ENCODE results near the gene PTCH2. TPM values are rescaled to one million over a fixed set of nuclear protein-coding genes. Genes with fewer than 3 reads are reported as not detected.

The PTCH2 gene
- total RNA-seq, 2 experiments from 2014 or later, result 1.2 TPM

DNA sequence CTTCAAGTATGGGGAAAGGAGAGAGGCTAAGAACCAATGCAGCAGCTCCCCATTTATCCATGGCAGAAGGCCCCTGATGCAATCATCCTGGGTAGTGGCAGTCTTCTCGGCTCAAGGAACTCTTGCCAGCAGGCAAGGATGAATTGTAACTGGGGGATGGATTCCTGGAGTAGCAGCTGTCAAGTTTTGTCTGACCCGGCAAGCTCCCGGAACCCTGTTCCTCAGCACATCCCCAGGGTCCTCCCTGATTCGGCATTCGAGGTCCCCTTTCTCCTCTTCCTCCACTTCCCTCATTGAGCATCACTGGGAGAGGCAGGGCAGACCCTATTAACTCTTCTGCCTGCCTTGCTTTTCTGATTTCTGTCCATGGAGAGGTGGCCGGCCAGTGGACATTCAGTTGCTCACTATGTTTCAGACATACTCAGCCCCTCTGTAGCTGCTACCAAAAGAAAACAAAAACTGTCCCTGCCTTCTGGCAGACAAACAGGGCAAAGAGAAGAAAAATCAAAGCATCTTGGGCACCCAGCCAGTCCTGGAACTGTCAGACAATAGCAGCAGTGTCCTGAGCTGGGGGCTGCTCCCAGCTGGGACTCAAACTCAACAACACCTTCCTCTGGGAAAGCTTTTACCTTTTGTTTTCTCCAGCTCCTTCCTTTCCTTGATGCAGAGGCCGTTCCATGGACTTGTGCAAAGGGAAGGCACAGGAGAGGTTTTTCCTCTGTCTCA lies 5.6 kb upstream of the PTCH2 start:
- H3K27ac Mint-ChIP-seq, result no peak overlapping the region

DNA sequence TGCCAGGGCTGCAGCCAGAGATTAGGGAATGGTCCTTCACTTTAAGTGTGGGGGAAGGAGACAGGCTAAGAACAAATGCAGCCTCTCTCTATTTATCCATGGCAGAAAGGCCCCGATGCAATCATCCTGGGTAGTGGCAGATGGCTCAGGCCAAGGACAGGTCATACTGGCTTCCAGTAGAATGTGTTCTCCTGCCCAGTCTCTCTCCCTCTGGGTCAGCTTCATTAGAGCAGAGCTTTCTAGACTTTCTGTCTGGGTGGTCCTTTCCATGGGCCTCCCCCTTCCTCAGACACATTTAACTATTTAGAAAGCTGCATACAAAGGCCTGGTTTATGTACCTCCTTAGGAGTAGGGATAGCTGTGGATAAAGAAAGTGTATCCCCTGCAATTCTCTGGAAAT lies 4.8 kb upstream of the PTCH2 start:
- peaks cover 7% of the 10 kb centered on the region for H3K4me1 ChIP-seq (ENCODE audit: insufficient read depth, low read length)
- peaks cover 6% of the 10 kb centered on the region for H3K36me3 ChIP-seq (ENCODE audit: insufficient read depth, low read length)
- H3K27ac ChIP-seq (ENCODE audit: low read depth in 1 of 2, low read length in 2 of 2), result no peak overlapping the region
- peaks cover 0 to under 1% of the 10 kb centered on the region in 2 experiments for H3K27me3 ChIP-seq (ENCODE audit: control insufficient read depth in 1 of 2, insufficient read depth in 2 of 2, low read length in 2 of 2)
- CTCF ChIA-PET, result no interaction called here
- POLR2A ChIA-PET, result interaction anchor here (1.2 kb wide), 1 partner anchor 39 kb away, joined by 3 read pairs; no protein-coding TSS in a partner anchor
- ATAC-seq (ENCODE audit: poor library complexity), result no peak
- no peak overlapping the region for H3K4me3 Mint-ChIP-seq
- no peak overlapping the region for H3K27ac Mint-ChIP-seq
- H3K4me3 ChIP-seq (ENCODE audit: low read length), result no peak overlapping the region
- H3K36me3 Mint-ChIP-seq (ENCODE audit: low read depth), result peaks cover 25% of the 10 kb centered on the region
- peaks cover 0 to under 1% of the 10 kb centered on the region in 2 experiments for H3K9me3 ChIP-seq (ENCODE audit: control insufficient read depth in 1 of 2, insufficient read depth in 1 of 2, low read length in 2 of 2)
- DNase-seq, result no peak
- intact Hi-C loops (cut with DNase I, micrococcal nuclease), result no loop called here
- H3K4me1 Mint-ChIP-seq (ENCODE audit: low read depth), result peaks cover under 1% of the 10 kb centered on the region
- peaks cover 10% of the 10 kb centered on the region for H3K27me3 Mint-ChIP-seq
- TF ChIP-seq, protein P1, sequence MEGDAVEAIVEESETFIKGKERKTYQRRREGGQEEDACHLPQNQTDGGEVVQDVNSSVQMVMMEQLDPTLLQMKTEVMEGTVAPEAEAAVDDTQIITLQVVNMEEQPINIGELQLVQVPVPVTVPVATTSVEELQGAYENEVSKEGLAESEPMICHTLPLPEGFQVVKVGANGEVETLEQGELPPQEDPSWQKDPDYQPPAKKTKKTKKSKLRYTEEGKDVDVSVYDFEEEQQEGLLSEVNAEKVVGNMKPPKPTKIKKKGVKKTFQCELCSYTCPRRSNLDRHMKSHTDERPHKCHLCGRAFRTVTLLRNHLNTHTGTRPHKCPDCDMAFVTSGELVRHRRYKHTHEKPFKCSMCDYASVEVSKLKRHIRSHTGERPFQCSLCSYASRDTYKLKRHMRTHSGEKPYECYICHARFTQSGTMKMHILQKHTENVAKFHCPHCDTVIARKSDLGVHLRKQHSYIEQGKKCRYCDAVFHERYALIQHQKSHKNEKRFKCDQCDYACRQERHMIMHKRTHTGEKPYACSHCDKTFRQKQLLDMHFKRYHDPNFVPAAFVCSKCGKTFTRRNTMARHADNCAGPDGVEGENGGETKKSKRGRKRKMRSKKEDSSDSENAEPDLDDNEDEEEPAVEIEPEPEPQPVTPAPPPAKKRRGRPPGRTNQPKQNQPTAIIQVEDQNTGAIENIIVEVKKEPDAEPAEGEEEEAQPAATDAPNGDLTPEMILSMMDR (IDR thresholded peaks at IDR 0.05), result no peak
- H3K9me3 Mint-ChIP-seq, result no peaks in the 10 kb centered on the region

More for the DNA sequence above, 5.6 kb upstream of the PTCH2 start:
- TF ChIP-seq, protein P1 (IDR thresholded peaks at IDR 0.05), result no peak
- Histone ChIP-seq H3K36me3 (ENCODE audit: insufficient read depth, low read length) (peaks cover 6% of the 10 kb centered on the region), H3K27me3 (ENCODE audit: control insufficient read depth in 1 of 2, insufficient read depth in 2 of 2, low read length in 2 of 2) (no peaks in the 10 kb centered on the region), H3K9me3 (ENCODE audit: control insufficient read depth in 1 of 2, insufficient read depth in 1 of 2, low read length in 2 of 2) (no peaks in the 10 kb centered on the region), H3K4me3 (ENCODE audit: low read length) (no peak overlapping the region), H3K27ac (ENCODE audit: low read depth in 1 of 2, low read length in 2 of 2) (no peak overlapping the region), H3K4me1 (ENCODE audit: insufficient read depth, low read length) (no peaks in the 10 kb centered on the region)
- intact Hi-C loops (cut with DNase I, micrococcal nuclease), result no loop called here
- CTCF ChIA-PET, result no interaction called here
- POLR2A ChIA-PET, result interaction anchor here (0.6 to 1.2 kb wide), 3 partner anchors 29 to 162 kb away, joined by 3 to 4 read pairs (median 4); no protein-coding TSS in a partner anchor
- Mint-ChIP-seq H3K9me3 (no peaks in the 10 kb centered on the region), H3K27me3 (peaks cover 10% of the 10 kb centered on the region), H3K4me1 (ENCODE audit: low read depth) (no peaks in the 10 kb centered on the region), H3K36me3 (ENCODE audit: low read depth) (peaks cover 27% of the 10 kb centered on the region), H3K4me3 (no peak overlapping the region)
- DNase-seq (no peak), ATAC-seq (ENCODE audit: poor library complexity) (no peak)

DNA sequence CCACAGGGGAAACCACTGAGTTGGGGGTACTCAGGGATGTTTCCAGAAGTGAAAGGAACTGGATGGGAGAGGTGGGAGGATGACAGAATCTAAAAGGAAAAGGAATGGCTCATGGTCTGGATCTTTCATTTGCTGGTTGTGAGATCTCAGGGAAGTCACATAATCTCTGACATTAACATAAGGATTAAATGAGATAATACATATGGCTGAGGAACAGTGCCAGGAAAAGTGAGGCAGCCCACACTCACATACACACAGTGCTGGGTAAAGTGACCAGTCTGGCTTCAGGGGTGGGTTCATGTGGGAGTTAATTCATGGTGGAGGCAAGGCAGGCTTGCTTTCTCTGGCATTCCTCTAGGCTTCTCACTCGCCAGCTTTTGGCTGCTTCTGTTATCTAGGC lies 3.9 kb upstream of the PTCH2 start:
- H3K9me3 ChIP-seq (ENCODE audit: control insufficient read depth in 1 of 2, insufficient read depth in 1 of 2, low read length in 2 of 2), result peaks cover 0 to 3% of the 10 kb centered on the region in 2 experiments
- H3K27me3 Mint-ChIP-seq, result peaks cover 19% of the 10 kb centered on the region
- H3K9me3 Mint-ChIP-seq, result no peaks in the 10 kb centered on the region
- no peak overlapping the region for H3K4me3 Mint-ChIP-seq
- peaks cover 22% of the 10 kb centered on the region for H3K36me3 Mint-ChIP-seq (ENCODE audit: low read depth)
- POLR2A ChIA-PET, result no interaction called here
- H3K27me3 ChIP-seq (ENCODE audit: control insufficient read depth in 1 of 2, insufficient read depth in 2 of 2, low read length in 2 of 2), result peaks cover 7 to 9% of the 10 kb centered on the region in 2 experiments
- no peak for ATAC-seq (ENCODE audit: poor library complexity)
- intact Hi-C loops (cut with DNase I, micrococcal nuclease), result no loop called here
- H3K4me1 Mint-ChIP-seq (ENCODE audit: low read depth), result peaks cover 6% of the 10 kb centered on the region
- no peak overlapping the region for H3K4me3 ChIP-seq (ENCODE audit: low read length)
- CTCF ChIA-PET, result no interaction called here
- no peak overlapping the region for H3K27ac ChIP-seq (ENCODE audit: low read depth in 1 of 2, low read length in 2 of 2)
- H3K36me3 ChIP-seq (ENCODE audit: insufficient read depth, low read length), result peaks cover 6% of the 10 kb centered on the region
- peaks cover 12% of the 10 kb centered on the region for H3K4me1 ChIP-seq (ENCODE audit: insufficient read depth, low read length)
- no peak overlapping the region for H3K27ac Mint-ChIP-seq
- TF ChIP-seq, protein P1 (IDR thresholded peaks at IDR 0.05), result no peak
- DNase-seq, result no peak
